HepG2 (cell line): ENCODE results near the gene MICA. TPM values are rescaled to one million over a fixed set of nuclear protein-coding genes. Genes with fewer than 3 reads are reported as not detected.

ENCODE experiments used
- ARNT ChIP-seq: fragments of 450-650 bp; IDR thresholded peaks from 2 replicates; pipeline ENCODE4 v1.6.1; 2017
- BRF2 ChIP-seq: sonication (generic); formaldehyde crosslinking; IDR thresholded peaks from 2 replicates; pipeline ENCODE4 v1.8.1; 2022; ENCODE audit warnings: mild to moderate bottlenecking, missing genetic modification reagents
- CBX1 ChIP-seq: IDR thresholded peaks from one replicate; pipeline ENCODE4 v1.6.1; 2016; ENCODE audit warnings: antibody characterized with exemption, low read depth
- DNMT1 ChIP-seq: sonication (generic); formaldehyde crosslinking; IDR thresholded peaks from 2 replicates; pipeline ENCODE4 v1.5.1; 2020; ENCODE audit warnings: mild to moderate bottlenecking, missing genetic modification reagents
- E2F1 ChIP-seq: sonication (generic); formaldehyde crosslinking; IDR thresholded peaks from 2 replicates; pipeline ENCODE4 v1.5.0; 2020; ENCODE audit warnings: missing genetic modification reagents
- ERF ChIP-seq: IDR thresholded peaks from 2 replicates; pipeline ENCODE4 v1.6.1; 2018; ENCODE audit warnings: missing biosample characterization, missing genetic modification reagents
- GABPA ChIP-seq, 2 experiments: IDR thresholded peaks; 2 replicates each; pipeline ENCODE4 v1.6.1; 2011 to 2016; ENCODE audit warnings: low read depth in 2 of 2, low read length in 1 of 2, missing biosample characterization in 1 of 2, missing genetic modification characterization in 1 of 2
- HCFC1 ChIP-seq: fragments of 150-350 bp; IDR thresholded peaks from 2 replicates; pipeline ENCODE4 v1.6.1; 2014; ENCODE audit warnings: low read depth, low read length
- IRF2 ChIP-seq: IDR thresholded peaks from 2 replicates; pipeline ENCODE4 v1.6.1; 2018; ENCODE audit warnings: missing genetic modification reagents, missing compliant biosample characterization
- KLF16 ChIP-seq, 2 experiments: sonication (generic) in 1 of 2; formaldehyde crosslinking in 1 of 2; IDR thresholded peaks; 2 replicates each; pipeline versions ENCODE4 v1.6.1 to v1.8.0; 2016 to 2023; ENCODE audit warnings: missing genetic modification reagents in 2 of 2, missing compliant biosample characterization in 1 of 2
- MXD4 ChIP-seq: IDR thresholded peaks from 2 replicates; pipeline ENCODE4 v1.6.1; 2016; ENCODE audit warnings: mild to moderate bottlenecking, missing biosample characterization, missing genetic modification reagents
- NR3C1 ChIP-seq: sonication (generic); formaldehyde crosslinking; IDR thresholded peaks from 2 replicates; pipeline ENCODE4 v1.4.0; 2020; ENCODE audit warnings: missing genetic modification reagents
- PHF8 ChIP-seq: sonication (generic); formaldehyde crosslinking; IDR thresholded peaks from 2 replicates; pipeline ENCODE4 v1.5.0; 2020; ENCODE audit warnings: missing genetic modification reagents
- PRMT3 ChIP-seq: sonication (generic); formaldehyde crosslinking; IDR thresholded peaks from 2 replicates; pipeline ENCODE4 v1.8.1; 2022; ENCODE audit warnings: low read depth, mild to moderate bottlenecking, moderate library complexity, missing genetic modification reagents, borderline replicate concordance
- PTBP1 ChIP-seq: fragments of 200-400 bp; formaldehyde crosslinking; IDR thresholded peaks from 2 replicates; pipeline ENCODE4 v1.6.1; 2018; ENCODE audit warnings: low read length, low read depth; ENCODE audit not compliant: poor library complexity, severe bottlenecking
- RBM39 ChIP-seq: fragments of 200-400 bp; formaldehyde crosslinking; IDR thresholded peaks from one replicate; pipeline ENCODE4 v1.6.1; 2018; ENCODE audit warnings: antibody characterized with exemption, mild to moderate bottlenecking, low read depth, low read length; ENCODE audit not compliant: poor library complexity, severe bottlenecking
- SALL1 ChIP-seq: sonication (generic); formaldehyde crosslinking; IDR thresholded peaks from 2 replicates; pipeline ENCODE4 v1.8.0; 2022; ENCODE audit warnings: mild to moderate bottlenecking, missing genetic modification reagents
- SIX4 ChIP-seq: sonication (generic); formaldehyde crosslinking; IDR thresholded peaks from 2 replicates; pipeline ENCODE4 v1.4.0; 2020; ENCODE audit warnings: missing genetic modification reagents
- ZNF121 ChIP-seq: sonication (generic); formaldehyde crosslinking; IDR thresholded peaks from 2 replicates; pipeline ENCODE4 v1.5.0; 2020; ENCODE audit warnings: mild to moderate bottlenecking, missing genetic modification reagents
- ZNF205 ChIP-seq: IDR thresholded peaks from 2 replicates; pipeline ENCODE4 v1.6.1; 2018; ENCODE audit warnings: missing biosample characterization, missing genetic modification reagents
- ZNF230 ChIP-seq: sonication (generic); formaldehyde crosslinking; IDR thresholded peaks from 2 replicates; pipeline ENCODE4 v1.4.0; 2020; ENCODE audit warnings: mild to moderate bottlenecking, missing genetic modification reagents
- ZNF30 ChIP-seq: sonication (generic); formaldehyde crosslinking; IDR thresholded peaks from 2 replicates; pipeline ENCODE4 v1.5.0; 2020; ENCODE audit warnings: mild to moderate bottlenecking, missing genetic modification reagents
- polyA plus RNA-seq, 8 experiments: library from polyadenylated mRNA; depleted of rRNA in 3 of 8; stranded (reverse) in 7 of 8; unstranded in 1 of 8; fragments of >200 nt; fragmentation: Illumina TruSeq in 4 of 8; extraction: Trizol in 4 of 8; gene quantifications; 2 replicates each; pipeline versions ENCODE4 v1.2.1 to v1.2.3, GENCODE V29; 2011 to 2016; ENCODE audit warnings: low read depth in 4 of 8, missing spikeins in 1 of 8, mixed read lengths in 1 of 8; ENCODE audit not compliant: insufficient read depth in 1 of 8
- total RNA-seq, 5 experiments: library from RNA; depleted of rRNA; stranded (reverse); fragments of >200 nt; fragmentation: Illumina TruSeq; extraction: Trizol; gene quantifications; 2 replicates each; pipeline ENCODE4 v1.2.3, GENCODE V29; 2016; ENCODE audit warnings: low read depth in 1 of 5
- TF ChIP-seq, protein P1 (sequence below): IDR thresholded peaks from 2 replicates; pipeline ENCODE4 v1.6.1; 2018; ENCODE audit warnings: missing genetic modification reagents
- TF ChIP-seq, protein P2 (sequence below): sonication (generic); formaldehyde crosslinking; IDR thresholded peaks from 2 replicates; pipeline ENCODE4; 2020; ENCODE audit warnings: missing genetic modification reagents, mild to moderate bottlenecking, borderline replicate concordance

Gene MICA
- total and polyA plus RNA-seq, 2 of the 13 experiments (the other 11 are each of a cell fraction or from before 2014, with no cell fraction given), result 21.6 to 38.1 TPM

DNA sequence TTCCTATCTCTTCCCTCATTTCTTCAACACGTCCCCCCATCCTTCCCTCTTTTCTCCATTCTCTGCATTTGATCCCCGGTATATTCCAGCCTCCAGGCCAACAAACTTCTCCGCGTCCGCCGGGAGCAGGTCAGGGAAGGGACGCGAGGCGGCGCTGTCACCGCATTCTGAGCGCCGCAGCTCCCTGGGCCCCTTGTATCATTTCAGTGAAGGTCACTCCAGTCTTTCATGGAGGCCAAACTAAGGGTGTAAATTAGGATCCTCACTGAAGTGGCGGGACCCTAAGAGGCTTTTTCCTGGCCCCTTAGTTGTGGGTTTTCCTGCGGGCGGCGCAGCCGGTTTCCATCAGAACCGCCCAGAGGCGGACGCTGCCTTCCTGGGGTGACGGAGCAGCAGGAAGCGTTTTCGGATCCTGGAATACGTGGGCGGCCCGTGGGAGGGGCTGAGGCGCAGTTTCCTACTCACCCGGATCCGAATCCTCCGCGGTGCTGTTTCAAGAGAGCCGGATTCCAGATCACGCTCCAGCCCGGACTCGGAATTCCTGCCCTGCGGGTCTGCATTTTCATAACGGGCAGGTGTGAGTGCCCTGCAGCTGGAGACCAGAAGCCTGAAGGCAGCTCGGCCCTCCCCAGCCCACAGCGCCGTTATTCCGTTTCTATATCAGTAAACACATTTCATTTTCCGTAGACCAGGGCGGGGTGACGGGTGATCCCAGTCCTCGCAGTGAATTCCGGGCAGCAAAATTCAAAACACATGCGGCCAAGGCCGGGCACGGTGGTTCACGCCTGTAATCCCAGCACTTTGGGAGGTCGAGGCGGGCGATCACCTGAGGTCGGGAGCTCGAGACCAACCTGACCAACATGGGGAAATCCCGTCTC is 3.6 kb upstream of the MICA start (continued):
- peak; percentile 60 for TF ChIP-seq MXD4 (CRISPR knock-in tag)
- no peak for TF ChIP-seq HCFC1
- no peak for TF ChIP-seq ARNT
- peak; percentile 19 for TF ChIP-seq CBX1
- TF ChIP-seq PHF8 (CRISPR knock-in tag), result peak; percentile 80
- peak; percentile 54; the same call in 1 of the 2 replicates for TF ChIP-seq ZNF205 (CRISPR knock-in tag)
- TF ChIP-seq GABPA (IDR thresholded peaks at IDR 0.05; ENCODE audit: low read depth, low read length), result peak; percentile 53
- peak; percentile 78 for TF ChIP-seq GABPA (CRISPR knock-in tag; IDR thresholded peaks at IDR 0.05; ENCODE audit: low read depth)
- TF ChIP-seq BRF2 (CRISPR knock-in tag), result 0 out of 2 replicates have a peak, but pooled peaks have one; percentile 27
- peak; percentile 58; the same call in 1 of the 2 replicates for TF ChIP-seq ERF (CRISPR knock-in tag)
- TF ChIP-seq RBM39, result peak; percentile 67
- TF ChIP-seq E2F1 (CRISPR knock-in tag), result 0 out of 2 replicates have a peak, but pooled peaks have one; percentile 16
- TF ChIP-seq, protein P1, sequence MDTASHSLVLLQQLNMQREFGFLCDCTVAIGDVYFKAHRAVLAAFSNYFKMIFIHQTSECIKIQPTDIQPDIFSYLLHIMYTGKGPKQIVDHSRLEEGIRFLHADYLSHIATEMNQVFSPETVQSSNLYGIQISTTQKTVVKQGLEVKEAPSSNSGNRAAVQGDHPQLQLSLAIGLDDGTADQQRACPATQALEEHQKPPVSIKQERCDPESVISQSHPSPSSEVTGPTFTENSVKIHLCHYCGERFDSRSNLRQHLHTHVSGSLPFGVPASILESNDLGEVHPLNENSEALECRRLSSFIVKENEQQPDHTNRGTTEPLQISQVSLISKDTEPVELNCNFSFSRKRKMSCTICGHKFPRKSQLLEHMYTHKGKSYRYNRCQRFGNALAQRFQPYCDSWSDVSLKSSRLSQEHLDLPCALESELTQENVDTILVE (CRISPR knock-in tag), result peak; percentile 52; the same call in 1 of the 2 replicates
- no peak for TF ChIP-seq ZNF230 (CRISPR knock-in tag)
- peak; percentile 75 for TF ChIP-seq PTBP1
- TF ChIP-seq NR3C1 (CRISPR knock-in tag), result no peak
- TF ChIP-seq DNMT1 (CRISPR knock-in tag), result no peak
- TF ChIP-seq ZNF30 (CRISPR knock-in tag), result no peak
- peak; percentile 38 for TF ChIP-seq SALL1 (CRISPR knock-in tag)
- peak; percentile 29; the same call in 1 of the 2 replicates for TF ChIP-seq SIX4 (CRISPR knock-in tag)
- peak in 1 of 2 experiments; percentile 91; a peak in 2 of 4 replicates for TF ChIP-seq KLF16 (CRISPR knock-in tag; IDR thresholded peaks at IDR 0.05)
- TF ChIP-seq PRMT3 (CRISPR knock-in tag), result no peak
- TF ChIP-seq IRF2, result peak; percentile 61
- TF ChIP-seq, protein P2, sequence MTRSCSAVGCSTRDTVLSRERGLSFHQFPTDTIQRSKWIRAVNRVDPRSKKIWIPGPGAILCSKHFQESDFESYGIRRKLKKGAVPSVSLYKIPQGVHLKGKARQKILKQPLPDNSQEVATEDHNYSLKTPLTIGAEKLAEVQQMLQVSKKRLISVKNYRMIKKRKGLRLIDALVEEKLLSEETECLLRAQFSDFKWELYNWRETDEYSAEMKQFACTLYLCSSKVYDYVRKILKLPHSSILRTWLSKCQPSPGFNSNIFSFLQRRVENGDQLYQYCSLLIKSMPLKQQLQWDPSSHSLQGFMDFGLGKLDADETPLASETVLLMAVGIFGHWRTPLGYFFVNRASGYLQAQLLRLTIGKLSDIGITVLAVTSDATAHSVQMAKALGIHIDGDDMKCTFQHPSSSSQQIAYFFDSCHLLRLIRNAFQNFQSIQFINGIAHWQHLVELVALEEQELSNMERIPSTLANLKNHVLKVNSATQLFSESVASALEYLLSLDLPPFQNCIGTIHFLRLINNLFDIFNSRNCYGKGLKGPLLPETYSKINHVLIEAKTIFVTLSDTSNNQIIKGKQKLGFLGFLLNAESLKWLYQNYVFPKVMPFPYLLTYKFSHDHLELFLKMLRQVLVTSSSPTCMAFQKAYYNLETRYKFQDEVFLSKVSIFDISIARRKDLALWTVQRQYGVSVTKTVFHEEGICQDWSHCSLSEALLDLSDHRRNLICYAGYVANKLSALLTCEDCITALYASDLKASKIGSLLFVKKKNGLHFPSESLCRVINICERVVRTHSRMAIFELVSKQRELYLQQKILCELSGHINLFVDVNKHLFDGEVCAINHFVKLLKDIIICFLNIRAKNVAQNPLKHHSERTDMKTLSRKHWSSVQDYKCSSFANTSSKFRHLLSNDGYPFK (CRISPR knock-in tag), result peak; percentile 61; the same call in 1 of the 2 replicates
- TF ChIP-seq ZNF121, result peak; percentile 21; the same call in 1 of the 2 replicates
